ENCODE measurements around the gene UGT1A10. TPM values are rescaled to one million over a fixed set of nuclear protein-coding genes. Genes with fewer than 3 reads are reported as not detected.

Gene UGT1A10
- total RNA-seq, 1 experiment from 2014 or later = not detected

DNA sequence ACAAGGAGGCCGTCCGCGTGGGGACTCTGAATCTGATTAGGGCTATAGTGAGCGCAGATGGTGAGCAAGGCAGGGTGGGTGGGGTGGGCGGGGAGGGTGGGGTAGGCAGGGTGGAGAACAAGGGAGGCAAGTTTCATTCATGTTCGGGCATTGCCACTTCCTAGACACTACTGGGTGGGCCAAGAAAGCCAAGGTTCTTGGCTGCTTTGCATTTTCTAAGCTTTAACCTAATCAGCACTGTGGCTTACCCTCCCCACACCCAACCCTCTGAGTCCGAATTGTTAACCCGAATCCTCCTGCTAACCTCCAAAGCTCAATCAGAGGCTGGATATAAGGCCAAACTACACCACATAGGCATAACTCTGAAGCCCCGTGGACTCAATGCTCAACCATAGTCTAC is 160.0 kb downstream of the UGT1A10 start:
- H3K9me2 ChIP-seq (ENCODE audit: insufficient read depth) = no peaks in the 10 kb centered on the region
- no peak overlapping the region for H2AFZ ChIP-seq (ENCODE audit: low read depth, low read length, poor library complexity, severe bottlenecking)
- H3K9ac ChIP-seq (ENCODE audit: low read length) = no peak overlapping the region
- ChIA-PET POLR2A (no interaction called here), CTCF (no interaction called here), RAD21 (ENCODE audit: low non-redundant PET in 1 of 2, low total read pairs in 2 of 2, uncharacterized antibody in 2 of 2, unreplicated experiment in 2 of 2) (no interaction called here)
- no peak for ATAC-seq
- H3K4me3 ChIP-seq (replicated peaks in 1 of 2; ENCODE audit: low read depth in 1 of 2, low read length in 2 of 2) = no peak overlapping the region
- no peaks in the 10 kb centered on the region for H3K9me3 ChIP-seq (ENCODE audit: control insufficient read depth in 1 of 2, insufficient read depth in 1 of 2, low read depth in 1 of 2, low read length in 2 of 2)
- no peak overlapping the region for H3K4me2 ChIP-seq (ENCODE audit: low read length)
- intact Hi-C loops (cut with micrococcal nuclease) = no loop called here
- H3K4me1 ChIP-seq (ENCODE audit: control insufficient read depth in 1 of 2, insufficient read depth in 2 of 2, low read length in 2 of 2) = peaks cover 2 to 4% of the 10 kb centered on the region in 2 experiments; a peak in 3 of 4 replicates
- no peak for DNase-seq (ENCODE audit: low read depth, low spot score)
- H3K27ac ChIP-seq (ENCODE audit: low read depth, low read length) = no peak overlapping the region
- no peaks in the 10 kb centered on the region for H3K79me2 ChIP-seq (ENCODE audit: insufficient read depth, low read length)
- no peaks in the 10 kb centered on the region for H3K36me3 ChIP-seq (ENCODE audit: control insufficient read depth in 1 of 2, insufficient read depth in 2 of 2, low read length in 2 of 2)
- no peaks in the 10 kb centered on the region for H3K27me3 ChIP-seq (ENCODE audit: insufficient read depth, low read length)
- TF ChIP-seq EZH2 (IDR thresholded peaks at IDR 0.05) (no peak), EZH2phosphoT487 (IDR thresholded peaks at IDR 0.05; ENCODE audit: borderline replicate concordance) (no peak), POLR2AphosphoS5 (IDR thresholded peaks at IDR 0.05; ENCODE audit: low read depth, low read length) (no peak), ZFX (IDR thresholded peaks at IDR 0.05) (no peak), YY1 (IDR thresholded peaks at IDR 0.05; ENCODE audit: extremely low read depth, insufficient replicate concordance, low read depth, low read length) (no peak), FOSL1 (IDR thresholded peaks at IDR 0.05; ENCODE audit: low read depth) (no peak), ELF1 (IDR thresholded peaks at IDR 0.05; ENCODE audit: borderline replicate concordance, low read depth) (no peak), JUND (IDR thresholded peaks at IDR 0.05) (no peak)
- TF ChIP-seq, protein P1, sequence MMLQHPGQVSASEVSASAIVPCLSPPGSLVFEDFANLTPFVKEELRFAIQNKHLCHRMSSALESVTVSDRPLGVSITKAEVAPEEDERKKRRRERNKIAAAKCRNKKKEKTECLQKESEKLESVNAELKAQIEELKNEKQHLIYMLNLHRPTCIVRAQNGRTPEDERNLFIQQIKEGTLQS (IDR thresholded peaks at IDR 0.05) = no peak
- TF ChIP-seq, protein P2, sequence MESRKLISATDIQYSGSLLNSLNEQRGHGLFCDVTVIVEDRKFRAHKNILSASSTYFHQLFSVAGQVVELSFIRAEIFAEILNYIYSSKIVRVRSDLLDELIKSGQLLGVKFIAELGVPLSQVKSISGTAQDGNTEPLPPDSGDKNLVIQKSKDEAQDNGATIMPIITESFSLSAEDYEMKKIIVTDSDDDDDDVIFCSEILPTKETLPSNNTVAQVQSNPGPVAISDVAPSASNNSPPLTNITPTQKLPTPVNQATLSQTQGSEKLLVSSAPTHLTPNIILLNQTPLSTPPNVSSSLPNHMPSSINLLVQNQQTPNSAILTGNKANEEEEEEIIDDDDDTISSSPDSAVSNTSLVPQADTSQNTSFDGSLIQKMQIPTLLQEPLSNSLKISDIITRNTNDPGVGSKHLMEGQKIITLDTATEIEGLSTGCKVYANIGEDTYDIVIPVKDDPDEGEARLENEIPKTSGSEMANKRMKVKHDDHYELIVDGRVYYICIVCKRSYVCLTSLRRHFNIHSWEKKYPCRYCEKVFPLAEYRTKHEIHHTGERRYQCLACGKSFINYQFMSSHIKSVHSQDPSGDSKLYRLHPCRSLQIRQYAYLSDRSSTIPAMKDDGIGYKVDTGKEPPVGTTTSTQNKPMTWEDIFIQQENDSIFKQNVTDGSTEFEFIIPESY (IDR thresholded peaks at IDR 0.05; ENCODE audit: extremely low read depth, insufficient replicate concordance, low read length) = no peak
- no peaks in the 10 kb centered on the region for H4K20me1 ChIP-seq (ENCODE audit: insufficient read depth)
- BruUV-seq (replicated peaks) = no TSS peak

Data from HCT116 (cell line).